KOPT-K1 (cell line): Measurements from ENCODE around the gene TRPC4.

Experiments
- H3K27ac ChIP-seq: fragments of 200-600 bp; sonication (generic); 2 replicates; pipeline ENCODE4 v1.5.1; 2016; ENCODE audit warnings: antibody characterized with exemption, mild to moderate bottlenecking, low read depth, low read length; ENCODE audit not compliant: poor library complexity, severe bottlenecking
- H3K36me3 ChIP-seq: fragments of 200-600 bp; sonication (generic); 2 replicates; pipeline ENCODE4 v1.5.1; 2017; ENCODE audit warnings: antibody characterized with exemption, mild to moderate bottlenecking, low read length, moderate library complexity; ENCODE audit not compliant: insufficient read depth
- H3K9me3 ChIP-seq: fragments of 200-600 bp; sonication (generic); 2 replicates; pipeline ENCODE4 v1.5.1; 2017; ENCODE audit warnings: antibody characterized with exemption, low read length, mild to moderate bottlenecking; ENCODE audit not compliant: insufficient read depth, poor library complexity, severe bottlenecking

TRPC4 gene

GRCh38 chr13:37715606-37716015 is 154.0 kb downstream of the TRPC4 start:
- Histone ChIP-seq H3K9me3 (no peaks in the 10 kb centered on the region), H3K27ac (no peak overlapping the region), H3K36me3 (no peaks in the 10 kb centered on the region)

- Histone ChIP-seq H3K9me3 (no peaks in the 10 kb centered on the region), H3K27ac (no peak overlapping the region), H3K36me3 (no peaks in the 10 kb centered on the region)
Measured at GRCh38 chr13:37709318-37709717, 160.3 kb downstream of the TRPC4 start.

DNA sequence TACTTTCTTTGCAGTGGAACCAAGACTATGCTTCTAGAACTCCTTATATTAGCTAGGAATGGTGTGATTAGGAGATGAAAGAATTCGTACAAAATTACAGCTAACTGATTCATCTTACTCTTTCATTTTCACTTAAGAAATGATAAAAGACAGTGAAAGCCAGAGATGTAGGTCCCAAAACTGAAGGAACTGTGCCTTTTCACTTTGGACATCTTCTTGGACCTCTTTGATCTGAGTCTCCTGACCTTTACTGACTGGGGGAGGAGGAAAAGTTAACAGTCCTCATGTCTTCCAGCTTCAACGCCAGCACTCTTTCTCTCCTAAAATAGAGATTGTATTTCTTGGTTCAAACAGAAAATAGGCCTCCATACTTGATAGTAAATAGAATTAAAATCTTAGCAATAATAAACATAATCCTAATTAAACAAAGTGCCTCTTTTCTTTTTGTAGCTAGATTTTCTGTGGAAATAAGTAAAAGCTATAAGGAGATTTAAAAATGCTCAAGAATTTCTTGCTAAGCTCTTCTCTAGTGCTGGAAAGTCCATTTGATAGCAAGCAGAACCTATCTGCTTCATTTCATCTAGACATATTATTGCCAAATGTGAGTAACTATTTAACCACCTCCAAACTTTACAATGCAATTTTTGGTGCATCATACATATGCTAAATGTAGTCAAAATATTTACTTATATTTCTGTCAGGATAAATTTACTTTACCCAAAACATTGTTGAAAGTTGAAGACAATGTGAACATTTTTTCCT is 161.7 kb downstream of the TRPC4 start:
- Histone ChIP-seq H3K9me3 (no peaks in the 10 kb centered on the region), H3K36me3 (no peaks in the 10 kb centered on the region), H3K27ac (no peak overlapping the region)

- H3K27ac ChIP-seq, result no peak overlapping the region
- H3K9me3 ChIP-seq, result no peaks in the 10 kb centered on the region
- H3K36me3 ChIP-seq, result no peaks in the 10 kb centered on the region
Measured at GRCh38 chr13:37706041-37706440, 163.5 kb downstream of the TRPC4 start.

- Histone ChIP-seq H3K27ac (no peak overlapping the region), H3K9me3 (no peaks in the 10 kb centered on the region)
Measured at GRCh38 chr13:37701972-37702371, 167.6 kb downstream of the TRPC4 start.

GRCh38 chr13:37701306-37701705 is 168.3 kb downstream of the TRPC4 start:
- Histone ChIP-seq H3K9me3 (no peaks in the 10 kb centered on the region), H3K27ac (no peak overlapping the region), H3K36me3 (no peaks in the 10 kb centered on the region)

More at GRCh38 chr13:37701972-37702371, 167.6 kb downstream of the TRPC4 start:
- no peaks in the 10 kb centered on the region for H3K36me3 ChIP-seq

GRCh38 chr13:37700887-37701286 is 168.7 kb downstream of the TRPC4 start:
- Histone ChIP-seq H3K9me3 (no peaks in the 10 kb centered on the region), H3K36me3 (no peaks in the 10 kb centered on the region), H3K27ac (no peak overlapping the region)

DNA sequence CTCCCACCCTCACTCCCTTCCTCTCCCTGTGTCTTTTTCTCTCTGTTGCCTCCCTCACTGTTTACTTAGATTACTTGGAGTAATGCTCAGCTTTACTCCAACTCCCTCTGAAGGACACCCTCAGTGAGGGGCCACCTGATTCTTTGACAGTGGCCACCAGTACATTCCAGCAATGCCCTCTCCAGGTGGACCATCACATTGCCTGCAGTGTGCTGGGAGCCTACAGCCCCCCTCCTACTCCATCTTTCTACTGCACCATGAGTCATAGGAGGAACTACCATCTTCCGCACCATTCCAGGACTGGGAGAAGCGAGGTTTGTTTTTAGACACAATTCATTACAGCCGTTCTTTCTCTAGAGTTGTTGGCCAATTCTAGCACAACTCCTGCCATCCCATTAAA is 174.4 kb downstream of the TRPC4 start:
- no peaks in the 10 kb centered on the region for H3K9me3 ChIP-seq
- H3K27ac ChIP-seq, result no peak overlapping the region
- H3K36me3 ChIP-seq, result no peaks in the 10 kb centered on the region

DNA sequence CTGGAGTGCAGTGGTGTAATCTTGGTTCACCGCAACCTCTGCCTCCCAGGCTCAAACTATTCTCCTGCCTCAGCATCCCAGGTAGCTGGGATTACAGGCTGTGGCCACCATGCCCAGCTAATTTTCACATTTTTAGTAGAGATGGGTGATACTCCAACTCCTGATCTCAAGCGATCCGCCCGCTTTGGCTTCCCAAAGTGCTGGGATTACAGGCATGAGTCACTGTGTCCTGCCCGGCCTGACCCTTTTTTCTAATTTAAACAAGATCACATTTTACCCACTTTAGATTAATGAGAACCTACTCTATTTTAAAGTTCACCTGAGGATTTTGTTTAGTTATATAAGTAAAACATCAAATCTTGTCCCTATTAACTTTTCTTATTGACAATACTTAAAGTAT is 179.2 kb downstream of the TRPC4 start:
- no peaks in the 10 kb centered on the region for H3K36me3 ChIP-seq
- H3K9me3 ChIP-seq, result no peaks in the 10 kb centered on the region
- H3K27ac ChIP-seq, result no peak overlapping the region

- Histone ChIP-seq H3K9me3 (no peaks in the 10 kb centered on the region), H3K27ac (no peak overlapping the region), H3K36me3 (no peaks in the 10 kb centered on the region)
Measured at GRCh38 chr13:37686501-37686900, 183.1 kb downstream of the TRPC4 start.

- Histone ChIP-seq H3K36me3 (no peaks in the 10 kb centered on the region), H3K9me3 (no peaks in the 10 kb centered on the region), H3K27ac (no peak overlapping the region)
Measured at GRCh38 chr13:37685206-37685605, 184.4 kb downstream of the TRPC4 start.

- no peaks in the 10 kb centered on the region for H3K36me3 ChIP-seq
- no peaks in the 10 kb centered on the region for H3K9me3 ChIP-seq
- H3K27ac ChIP-seq, result no peak overlapping the region
Measured at GRCh38 chr13:37682496-37682895, 187.1 kb downstream of the TRPC4 start.

- Histone ChIP-seq H3K9me3 (no peaks in the 10 kb centered on the region), H3K36me3 (no peaks in the 10 kb centered on the region), H3K27ac (no peak overlapping the region)
Measured at GRCh38 chr13:37681281-37682032, 188.1 kb downstream of the TRPC4 start.

DNA sequence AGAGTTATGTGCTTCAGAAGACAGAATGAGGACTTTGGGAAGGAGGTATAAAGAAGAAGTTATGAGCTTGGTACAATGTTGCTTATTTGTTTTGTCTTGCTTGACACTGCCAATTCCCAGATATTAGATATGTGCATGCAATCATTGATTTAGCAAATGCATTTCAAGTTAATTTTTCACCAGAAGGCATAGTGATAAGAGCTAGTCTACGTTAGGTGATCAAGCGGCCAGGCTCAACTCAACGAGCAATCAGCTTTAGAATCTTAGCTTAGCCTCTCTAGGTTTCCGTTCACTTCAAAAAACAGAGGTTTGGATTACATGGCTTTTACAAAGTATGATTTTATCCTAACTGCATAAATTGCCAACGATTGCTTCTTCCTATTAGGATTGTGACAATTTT is 189.4 kb downstream of the TRPC4 start:
- Histone ChIP-seq H3K36me3 (no peaks in the 10 kb centered on the region), H3K27ac (no peak overlapping the region), H3K9me3 (no peaks in the 10 kb centered on the region)

DNA sequence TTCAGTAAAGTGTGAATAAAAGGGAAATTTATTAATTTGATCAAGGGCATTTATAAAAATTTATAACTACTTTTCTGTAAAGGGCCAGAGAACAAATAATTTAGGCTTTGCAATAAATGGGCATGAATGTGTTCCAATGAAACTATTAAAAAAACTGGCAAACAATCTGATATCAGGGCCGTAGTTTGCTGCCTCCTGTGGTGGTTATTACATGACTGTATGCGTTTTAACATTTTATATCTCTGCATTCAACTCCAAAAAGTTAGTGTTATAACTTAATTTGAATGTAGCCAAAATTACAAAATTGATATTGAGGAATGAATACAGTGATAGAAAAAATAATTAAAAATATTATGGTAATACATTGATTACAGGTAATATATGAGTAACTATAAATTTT is 190.5 kb downstream of the TRPC4 start:
- no peaks in the 10 kb centered on the region for H3K9me3 ChIP-seq
- no peaks in the 10 kb centered on the region for H3K36me3 ChIP-seq
- H3K27ac ChIP-seq, result no peak overlapping the region

DNA sequence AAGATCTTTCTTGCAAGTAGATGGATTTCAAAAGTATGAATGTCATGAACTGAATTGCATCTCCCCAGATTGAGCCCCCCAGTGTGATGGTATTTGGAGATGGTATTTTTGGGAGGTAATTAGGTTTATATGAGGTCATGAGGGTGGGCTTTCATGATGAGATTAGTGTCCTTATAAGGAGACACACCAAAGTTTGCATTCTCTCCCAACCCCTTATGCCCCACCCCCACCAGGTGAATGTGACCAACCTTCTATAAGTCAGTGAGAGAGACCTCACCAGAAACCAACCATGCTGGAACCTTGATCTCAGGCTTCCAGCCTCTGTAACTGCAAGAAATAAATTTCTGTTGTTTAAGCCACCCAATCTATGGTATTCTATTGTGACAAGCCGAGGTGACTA is 199.7 kb downstream of the TRPC4 start:
- H3K36me3 ChIP-seq, result no peaks in the 10 kb centered on the region
- H3K9me3 ChIP-seq, result no peaks in the 10 kb centered on the region
- H3K27ac ChIP-seq, result no peak overlapping the region
